Stimulated activated CD4-positive, alpha-beta T cell treated with anti-CD3 and anti-CD28 coated beads, Interleukin-4, amount 100 ng/mL, for 1 hour (primary cell): Measurements from ENCODE around the gene AAK1.
"Not testable (repeated sequence)": the region's sequence is repeated elsewhere in the genome, so short reads cannot be mapped to it uniquely, and the experiment has no call there.

Experiments used
- DNase-seq: peaks from one replicate; pipeline ENCODE4 v3.0.0-alpha.2; 2020

AAK1 gene

DNA sequence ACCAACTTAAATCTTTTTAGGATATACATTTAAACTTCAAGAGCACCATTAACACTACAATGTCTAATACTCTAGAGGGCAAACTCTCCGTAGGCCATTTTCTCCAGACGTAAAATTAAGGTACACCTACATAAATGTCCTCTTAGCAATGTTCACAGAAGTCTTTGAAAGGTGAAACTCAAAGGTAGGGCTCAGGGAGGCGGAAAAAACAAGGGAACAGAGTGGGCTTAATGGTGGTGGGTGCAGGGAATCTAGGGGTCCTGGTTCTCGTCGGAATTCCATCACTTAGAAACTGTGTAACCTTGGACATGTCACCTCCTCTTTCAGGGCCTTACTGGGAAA, 207.0 kb downstream of the AAK1 start:
- DNase-seq, result no peak

- DNase-seq, result no peak
These were observed 208.8 kb downstream of the AAK1 start for GRCh38 chr2:69434753-69435152.

- no peak for DNase-seq
These were observed 213.9 kb downstream of the AAK1 start for GRCh38 chr2:69429491-69430183.

- DNase-seq, result no peak
These were observed 214.6 kb downstream of the AAK1 start for GRCh38 chr2:69428981-69429380.

DNA sequence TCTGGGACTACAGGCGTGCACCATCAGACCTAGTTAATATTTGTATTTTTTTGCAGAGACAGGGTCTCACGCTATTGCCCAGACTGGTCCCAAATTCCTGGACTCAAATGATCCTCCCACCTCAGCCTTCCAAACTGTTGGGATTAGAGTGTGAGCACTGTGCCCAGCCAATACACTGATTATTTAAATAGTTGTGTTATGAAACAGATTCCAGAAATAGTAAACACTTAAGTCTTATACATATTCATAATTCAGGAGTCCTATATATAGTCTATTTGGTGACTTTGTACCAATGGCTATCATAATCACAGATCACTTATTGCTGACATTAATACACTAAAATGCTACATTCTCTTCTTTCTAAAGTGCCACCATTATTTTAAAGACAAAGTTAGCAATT, 219.1 kb downstream of the AAK1 start:
- no peak for DNase-seq

- no peak for DNase-seq
These were observed 221.3 kb downstream of the AAK1 start for GRCh38 chr2:69422198-69422597.

DNA sequence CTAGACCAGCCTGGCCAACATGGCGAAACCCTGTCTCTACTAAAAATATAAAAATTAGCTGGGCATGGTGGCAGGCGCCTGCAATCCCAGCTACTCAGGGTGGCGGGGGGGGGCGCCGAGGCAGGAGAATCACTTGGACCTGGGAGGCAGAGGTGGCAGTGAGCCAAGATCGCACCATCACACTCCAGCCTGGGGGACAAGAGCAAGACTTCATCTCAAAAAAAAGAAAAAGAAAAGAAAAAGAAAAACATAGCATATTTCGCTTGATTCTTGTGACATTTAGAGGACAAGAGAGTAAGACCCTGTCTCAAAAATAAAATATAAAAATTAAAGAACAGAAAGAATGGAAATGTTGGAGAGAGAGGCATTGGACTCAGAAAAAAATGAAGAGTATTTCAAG, 224.4 kb downstream of the AAK1 start:
- not testable (repeated sequence) for DNase-seq

GRCh38 chr2:69416147-69416546, 227.4 kb downstream of the AAK1 start:
- DNase-seq, result no peak
